NCI-H526 (cell line): ENCODE measurements around the gene ADGB.

ENCODE experiments used
- DNase-seq, 2 experiments: peaks; one replicate each; lab custom pipeline; 2025; lab: John Stamatoyannopoulos, UW

The ADGB gene

DNA sequence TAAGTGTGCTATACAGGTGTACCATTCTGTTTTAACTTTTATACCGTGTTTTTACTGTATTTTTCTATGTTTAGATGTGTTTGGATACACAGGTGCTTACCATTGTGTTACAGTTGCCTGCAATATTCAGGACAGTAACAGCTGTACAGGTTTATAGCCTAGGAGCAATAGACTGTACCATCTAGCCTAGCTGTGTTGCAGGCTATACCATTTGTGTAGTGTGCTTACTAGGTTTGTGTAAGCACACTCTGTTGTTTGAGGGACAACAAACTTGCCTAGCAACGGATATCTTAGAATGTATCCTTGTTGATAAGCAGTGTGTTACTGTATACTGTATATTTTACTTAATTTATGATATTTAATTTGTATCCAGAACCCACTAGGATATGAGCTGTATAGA lies 35.2 kb downstream of the ADGB start:
- DNase-seq: no peak

DNA sequence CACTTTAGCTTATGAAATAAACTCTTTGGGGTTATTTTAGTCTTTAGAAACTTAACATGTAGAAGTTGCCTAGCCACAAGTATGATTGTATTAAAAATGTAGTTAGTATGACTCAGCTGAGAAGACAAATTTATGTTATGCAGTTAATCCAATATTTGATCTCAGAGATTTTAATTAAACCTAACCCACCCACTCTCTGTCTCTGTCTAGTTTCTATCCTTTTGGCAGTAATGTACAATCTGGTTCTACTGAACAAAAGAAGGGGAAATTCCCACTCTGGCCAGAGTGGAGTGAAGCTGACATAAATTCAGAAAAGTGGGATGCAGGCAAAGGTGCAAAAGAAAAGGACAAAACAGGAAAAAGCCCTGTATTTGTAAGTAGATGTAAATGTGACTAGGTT lies 36.4 kb downstream of the ADGB start:
- no peak for DNase-seq

DNA sequence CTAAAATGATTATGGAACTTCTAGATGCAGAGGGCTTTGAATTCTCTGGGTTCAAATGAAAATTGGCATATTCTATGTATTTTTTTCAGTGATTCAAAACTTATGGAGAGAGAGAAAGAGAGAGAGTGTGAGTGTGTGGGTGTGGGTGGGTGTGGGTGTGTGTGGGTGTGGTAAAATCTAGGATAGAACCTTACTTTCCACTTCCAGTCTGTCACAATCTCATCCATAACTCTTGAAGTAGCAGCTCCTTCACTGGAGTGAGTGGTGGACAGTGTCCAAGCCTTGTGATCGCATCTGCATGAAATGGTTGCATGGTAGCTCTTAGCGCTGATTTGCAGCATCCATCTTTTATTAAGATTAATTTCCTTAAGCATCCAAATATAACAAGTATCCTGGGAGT lies 37.7 kb downstream of the ADGB start:
- DNase-seq: no peak

DNA sequence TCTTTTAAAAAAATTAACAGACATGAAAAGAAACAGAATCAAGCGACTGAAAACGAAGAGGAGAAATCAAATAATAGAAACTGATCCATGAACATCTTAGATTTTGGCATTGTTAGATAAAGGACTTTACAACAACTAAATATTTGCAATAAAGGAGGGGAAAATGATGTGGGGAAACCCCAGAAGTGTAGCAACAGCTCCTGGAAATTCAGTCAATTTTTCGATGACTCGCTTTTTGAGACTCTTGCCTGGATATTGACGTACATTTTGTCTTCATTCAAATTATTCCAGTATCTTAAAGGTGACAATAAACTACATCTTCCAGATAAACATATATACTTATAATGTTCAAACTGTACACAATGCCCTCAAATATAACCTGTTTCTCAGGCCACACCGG lies 44.1 kb downstream of the ADGB start:
- DNase-seq: no peak

DNA sequence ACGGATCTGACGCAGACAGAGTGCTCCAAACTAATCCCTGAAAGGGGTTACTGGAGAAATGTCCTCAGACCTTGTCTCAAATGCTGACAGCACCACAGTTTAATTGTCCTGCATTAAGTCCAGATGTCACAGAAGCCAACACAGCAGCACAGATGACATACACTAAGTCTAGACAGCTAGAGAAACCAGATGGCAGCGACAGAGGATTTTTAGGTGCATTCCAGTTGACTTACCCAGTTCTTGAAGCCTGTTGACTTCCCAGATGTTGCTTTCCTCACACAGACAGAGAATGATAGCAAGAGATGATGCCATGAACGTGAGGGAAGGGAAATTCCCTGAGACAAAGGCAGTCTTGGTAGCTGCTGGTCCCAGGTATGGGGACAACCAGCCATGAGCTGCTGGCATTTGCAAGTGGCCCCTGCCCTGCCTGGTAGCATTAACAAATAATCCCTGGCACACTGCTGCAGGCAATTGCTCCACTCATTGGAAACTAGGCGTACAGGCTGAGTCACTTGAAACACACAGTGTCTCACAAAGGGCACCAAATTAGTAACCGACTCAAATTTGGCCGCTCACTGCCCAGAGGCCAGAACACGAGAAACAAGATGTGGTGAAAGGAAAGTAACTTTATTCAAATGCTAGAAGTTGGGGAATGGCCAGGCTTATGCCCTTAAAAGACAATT lies 52.2 kb downstream of the ADGB start:
- DNase-seq: no peak

DNA sequence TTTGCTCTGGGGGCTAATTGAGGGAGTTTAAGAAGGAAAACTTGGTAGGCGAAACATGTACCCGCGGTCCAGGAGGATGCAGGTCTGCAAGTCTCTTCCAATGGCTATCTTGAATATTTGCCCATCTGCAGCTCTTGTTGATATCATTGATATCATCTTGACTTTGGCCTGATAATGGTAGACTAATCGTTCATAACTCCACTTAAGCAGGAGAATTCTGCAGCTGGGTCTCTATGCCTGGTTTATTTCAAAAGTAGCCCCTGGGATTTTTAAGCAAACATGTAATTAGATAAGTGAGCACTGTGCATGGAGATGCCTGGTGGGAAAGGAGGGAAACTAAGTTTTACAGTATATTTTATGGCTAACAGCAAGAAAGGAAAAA lies 52.7 kb downstream of the ADGB start:
- no peak for DNase-seq

DNA sequence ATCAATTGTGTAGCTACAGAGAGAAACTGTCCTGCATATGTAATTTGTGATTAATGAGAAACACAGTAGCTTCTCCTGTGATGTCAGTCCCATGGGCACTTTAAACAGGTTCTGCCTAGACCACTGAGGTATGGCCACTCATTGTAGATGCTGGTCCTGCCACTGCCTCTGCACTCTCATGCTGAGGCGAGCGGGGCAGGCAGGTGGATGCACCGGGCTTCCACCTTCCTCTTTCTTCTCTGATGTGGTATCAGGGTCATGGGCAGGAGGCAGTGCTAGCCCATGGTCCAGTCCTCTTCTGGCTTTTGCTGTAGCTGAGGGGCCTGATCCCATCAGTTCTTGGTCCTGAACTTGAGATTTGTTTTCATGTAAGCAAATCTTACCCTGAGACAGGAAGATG lies 58.7 kb downstream of the ADGB start:
- DNase-seq: no peak

DNA sequence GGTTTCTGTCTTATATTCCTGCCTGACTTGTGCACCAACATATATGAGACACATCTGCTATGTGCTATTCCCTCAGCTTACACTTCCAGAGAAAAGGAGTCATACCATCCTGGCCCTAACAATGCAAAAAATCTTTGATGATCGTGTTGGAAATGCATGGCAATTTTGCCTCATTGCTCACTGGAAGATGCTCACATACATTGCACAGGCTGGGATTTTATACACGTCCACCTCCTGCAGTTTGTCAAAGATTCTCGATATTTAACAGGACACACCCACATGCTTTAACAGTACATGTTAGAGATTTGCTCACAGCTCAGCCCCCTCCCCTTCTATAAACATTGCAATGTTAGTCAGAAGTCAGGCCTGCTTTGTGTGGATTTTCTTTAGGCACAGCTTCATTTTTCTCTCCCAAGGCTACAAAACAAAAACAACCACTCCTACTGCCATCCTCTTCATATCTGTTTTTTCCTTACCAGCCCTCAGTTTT lies 66.1 kb downstream of the ADGB start:
- DNase-seq: no peak

DNA sequence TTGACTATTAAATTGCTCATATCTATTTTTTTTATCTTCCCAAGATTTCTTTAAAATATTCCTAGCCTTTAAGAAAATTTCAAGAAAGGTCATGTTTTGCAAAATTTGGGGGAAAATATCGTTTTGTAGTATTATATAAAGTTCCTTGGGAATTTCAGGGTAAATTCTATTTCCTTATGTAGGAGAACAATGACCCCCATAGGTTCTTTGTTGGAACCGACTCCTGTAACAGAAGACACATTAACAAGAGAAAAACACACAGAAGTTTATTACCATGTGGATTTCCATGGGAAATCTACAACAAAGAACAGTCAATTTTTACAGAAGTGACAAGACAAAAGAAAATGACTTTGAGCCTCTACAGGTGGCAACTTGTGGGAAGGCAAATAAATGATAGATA lies 68.1 kb downstream of the ADGB start:
- no peak for DNase-seq

DNA sequence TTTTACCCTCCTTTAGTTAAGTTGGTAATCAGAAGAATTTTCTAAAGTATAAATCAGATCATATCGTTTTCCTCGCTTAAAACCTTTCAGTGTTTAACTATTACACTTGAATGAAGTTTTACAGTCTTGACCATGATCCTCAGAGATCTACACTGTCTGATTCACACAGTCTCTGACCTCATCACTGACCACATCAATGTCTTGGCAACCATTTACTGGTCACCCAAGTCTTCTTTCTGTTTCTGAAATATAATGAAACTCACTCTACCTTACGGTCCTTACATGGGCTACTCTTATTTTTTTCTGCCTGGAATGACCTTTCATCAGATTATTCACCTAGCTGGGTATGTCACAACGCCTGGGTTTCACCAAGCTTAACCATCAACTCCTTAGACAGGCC lies 71.4 kb downstream of the ADGB start:
- no peak for DNase-seq

DNA sequence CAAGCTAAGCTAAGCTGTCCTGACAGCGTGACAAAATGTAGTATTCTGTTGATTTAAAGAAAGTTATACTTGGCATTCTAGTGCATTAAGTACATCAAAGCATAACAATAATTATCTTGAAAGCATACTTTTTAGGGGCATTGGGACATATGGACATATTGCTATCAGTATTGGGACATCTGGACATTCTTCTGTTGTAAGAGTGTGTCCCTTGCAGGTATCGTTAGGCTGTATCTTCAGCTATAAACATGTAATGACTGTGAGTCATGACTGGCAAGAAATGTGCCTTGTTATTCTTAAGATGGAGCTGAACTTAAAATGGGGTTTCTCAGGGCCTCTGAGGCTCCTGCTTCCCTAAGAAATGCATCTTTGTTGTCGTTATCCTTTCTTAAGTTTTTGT lies 74.3 kb downstream of the ADGB start:
- DNase-seq: no peak

DNA sequence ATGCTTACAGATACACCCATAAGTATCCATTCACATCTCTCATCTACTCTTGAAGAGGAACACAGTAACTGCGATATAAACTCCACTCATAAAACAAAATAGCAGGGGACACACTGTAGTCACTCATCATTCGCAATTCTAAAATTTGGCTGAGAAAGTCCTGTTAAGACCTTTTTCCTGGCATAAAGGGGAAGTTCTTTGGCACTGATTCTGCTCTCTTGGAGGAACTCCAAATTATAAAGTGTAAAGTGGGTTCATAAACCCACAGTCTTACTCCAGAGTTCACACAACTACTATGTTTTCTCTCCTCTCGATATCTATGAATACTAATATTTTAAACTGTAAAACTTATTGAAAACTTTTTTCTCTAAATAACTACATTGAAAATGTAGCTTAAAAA lies 80.6 kb downstream of the ADGB start:
- DNase-seq: no peak

DNA sequence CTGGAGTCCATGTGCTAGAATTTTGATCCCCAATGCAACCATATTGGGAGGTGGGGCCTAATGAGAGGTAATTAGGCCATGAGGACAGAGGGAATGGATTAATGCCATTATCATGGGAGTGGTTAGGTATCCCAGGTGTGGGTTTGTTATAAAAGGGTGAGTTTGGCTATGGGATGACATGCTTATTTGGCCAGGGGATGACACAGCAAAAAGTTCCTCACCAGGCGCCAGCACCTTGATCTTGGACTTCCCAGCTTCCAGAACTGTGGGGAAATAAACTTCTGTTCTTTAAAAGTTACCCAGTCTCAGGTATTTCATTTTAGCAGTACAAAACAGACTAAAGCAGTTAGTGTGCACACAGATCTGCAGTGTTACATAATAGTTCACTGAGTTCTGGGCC lies 84.1 kb downstream of the ADGB start:
- no peak for DNase-seq

DNA sequence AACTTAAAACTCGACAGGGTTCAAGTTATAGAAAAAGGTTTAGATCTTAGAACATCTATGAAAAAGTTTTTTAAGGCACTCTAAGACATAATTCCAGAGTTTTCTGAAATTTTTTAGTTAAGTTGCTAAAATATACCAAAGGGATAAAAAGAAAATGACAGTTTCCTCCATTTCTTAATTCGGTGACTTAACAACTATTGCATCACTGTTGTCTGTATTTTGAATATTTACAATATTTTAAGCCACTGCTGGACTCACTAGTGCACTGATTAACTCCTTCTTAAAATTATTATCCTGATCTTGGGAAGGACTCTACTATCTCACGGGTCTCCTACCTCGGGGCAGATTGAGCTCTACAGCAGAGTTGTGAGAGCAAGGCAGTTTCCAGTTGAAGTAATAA lies 91.0 kb downstream of the ADGB start:
- no peak for DNase-seq

DNA sequence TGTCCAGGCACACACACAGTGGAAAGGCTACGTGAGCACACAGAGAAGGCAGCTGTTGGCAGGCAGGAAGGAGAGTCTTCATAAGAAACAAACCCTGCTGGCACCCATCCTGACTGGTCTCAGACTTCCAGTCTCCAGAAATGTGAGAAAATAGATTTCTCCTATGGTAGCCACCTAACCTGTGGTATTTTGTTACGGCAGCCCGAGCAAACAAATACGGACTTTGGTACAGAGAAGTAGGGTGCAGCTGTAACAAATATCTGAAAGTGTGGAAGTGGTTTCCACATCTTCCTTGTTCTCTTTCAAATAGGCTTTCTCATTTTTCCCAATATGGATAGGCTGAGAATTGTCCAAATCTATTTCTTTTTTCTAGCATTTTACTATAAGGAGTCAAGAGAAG lies 94.6 kb downstream of the ADGB start:
- DNase-seq: no peak

DNA sequence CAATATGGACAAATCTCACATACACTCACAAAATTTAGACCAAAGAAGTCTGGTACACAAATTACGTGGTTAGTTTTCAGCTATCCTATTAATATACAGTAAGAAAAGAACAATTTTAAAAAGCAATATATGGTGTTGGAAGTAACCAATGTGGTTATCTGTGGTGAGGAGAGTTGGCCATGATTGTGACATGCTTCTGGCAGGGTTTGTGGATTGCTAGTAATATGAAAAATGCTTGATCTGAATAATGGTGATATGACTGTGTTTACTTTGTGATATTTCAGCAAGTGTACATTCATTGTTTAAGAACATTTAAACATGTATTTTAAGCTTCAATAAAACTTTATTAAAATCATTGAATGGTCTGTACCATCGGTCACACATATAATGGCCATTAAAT lies 99.1 kb downstream of the ADGB start:
- no peak for DNase-seq

DNA sequence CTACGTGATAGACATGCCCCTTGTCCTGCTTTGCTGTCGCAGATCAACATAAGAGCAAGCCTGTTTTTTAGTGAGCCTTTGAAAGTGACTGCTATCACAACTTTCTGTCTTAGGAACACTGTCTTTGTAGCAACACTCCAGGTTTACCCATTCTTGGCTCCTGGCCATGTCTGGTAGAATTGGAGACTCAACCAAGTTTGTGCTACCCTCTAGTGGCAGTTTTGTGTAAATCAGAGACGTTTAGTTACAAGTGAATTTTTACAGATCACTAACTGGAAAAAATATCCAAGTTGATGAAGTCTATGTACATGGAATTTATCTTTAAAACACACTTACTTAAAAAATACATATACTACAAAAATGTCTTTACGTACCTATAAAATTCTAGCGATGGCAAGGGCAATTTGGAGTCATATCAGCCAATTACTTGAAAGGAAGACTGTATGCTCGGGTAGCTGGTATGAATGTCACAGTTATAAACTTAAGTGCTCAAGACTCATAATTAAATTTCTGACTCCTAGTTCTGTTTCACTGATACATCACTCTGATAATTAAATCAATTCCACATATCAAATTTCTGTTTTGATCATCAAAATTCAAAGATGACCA lies 101.4 kb downstream of the ADGB start:
- peak; percentile 72 to 81 for DNase-seq

DNA sequence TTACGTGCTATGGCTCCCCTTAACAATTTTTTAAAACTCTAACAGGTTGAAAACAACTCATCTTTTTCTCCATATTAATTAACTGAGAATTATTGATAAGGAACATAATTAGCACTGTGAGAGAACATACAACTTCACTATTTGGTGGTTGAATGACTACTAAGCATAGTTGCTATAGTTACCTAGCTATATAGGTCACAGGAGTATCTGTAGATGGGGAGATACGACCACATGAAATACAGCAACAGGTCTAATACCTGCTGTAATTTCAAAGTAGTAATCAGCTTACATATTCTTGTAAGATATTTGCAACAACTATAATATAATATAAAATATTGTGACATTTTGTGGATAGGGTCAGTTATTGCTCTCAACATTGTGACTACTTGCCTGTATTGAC lies 102.9 kb downstream of the ADGB start:
- DNase-seq: no peak

DNA sequence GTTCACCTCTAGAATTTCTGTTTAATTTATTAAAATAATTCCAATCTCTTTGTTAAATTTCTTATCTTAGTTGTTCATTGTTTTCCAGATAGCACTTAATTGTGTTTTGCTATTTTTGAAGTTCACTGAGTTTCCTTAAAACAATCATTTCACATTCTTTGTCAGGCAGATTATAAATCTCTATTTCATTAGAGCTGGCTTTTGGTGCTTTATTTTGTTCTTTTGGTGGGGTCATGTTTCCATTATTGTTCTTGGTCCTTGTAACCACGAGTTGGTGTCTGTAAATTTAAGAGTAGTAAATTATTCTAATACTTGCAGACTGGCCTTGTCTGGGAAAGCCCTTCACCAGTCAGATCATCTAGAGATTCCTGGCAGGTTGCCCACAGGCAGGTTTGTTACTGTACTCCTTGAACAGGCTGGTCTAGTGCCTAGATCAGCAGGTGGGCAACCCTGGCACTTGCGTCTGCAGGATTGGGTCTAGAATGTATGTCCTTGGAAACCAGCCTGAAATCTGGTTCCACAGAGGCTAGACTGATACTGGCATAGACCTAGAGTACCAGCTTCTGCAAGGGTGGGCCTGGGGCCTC lies 110.4 kb downstream of the ADGB start:
- DNase-seq: no peak

DNA sequence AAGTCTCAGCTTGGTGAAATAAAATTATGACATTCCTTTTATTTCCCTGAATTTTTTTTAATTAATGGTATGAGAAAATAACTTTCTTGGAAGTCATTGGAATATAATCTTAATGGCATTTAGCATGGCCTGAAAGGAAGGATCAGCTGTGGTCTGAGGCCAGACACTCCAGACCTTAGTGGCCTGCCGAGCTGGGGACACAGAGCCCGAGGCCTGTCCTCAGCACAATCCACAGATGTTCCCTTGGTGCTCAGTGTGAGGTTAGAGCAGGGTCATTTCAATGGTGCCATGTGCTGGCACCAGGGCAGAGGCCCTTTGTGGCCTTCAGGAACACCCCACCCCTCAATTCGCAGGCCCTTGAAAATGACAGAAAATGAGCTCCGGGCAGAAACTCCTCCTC lies 120.6 kb downstream of the ADGB start:
- DNase-seq: no peak

DNA sequence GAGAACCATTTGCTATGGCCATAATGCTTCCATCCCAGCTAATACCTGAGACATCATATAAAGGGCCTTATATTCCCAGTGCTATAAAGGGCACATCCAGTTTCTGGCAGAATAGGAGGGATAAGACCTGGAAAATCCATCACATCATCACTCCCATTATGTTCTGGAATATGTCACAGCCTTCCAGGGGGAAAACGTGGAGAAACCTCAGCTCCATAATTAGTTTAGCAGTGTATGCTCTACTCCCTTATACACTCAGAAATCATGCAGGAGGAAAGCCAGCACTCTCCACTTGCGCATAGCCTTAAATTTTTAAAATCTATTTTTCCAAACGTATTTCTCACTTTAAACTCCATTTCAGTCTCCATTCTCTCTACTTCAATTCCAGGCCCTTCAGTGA lies 140.9 kb downstream of the ADGB start:
- DNase-seq: no peak

DNA sequence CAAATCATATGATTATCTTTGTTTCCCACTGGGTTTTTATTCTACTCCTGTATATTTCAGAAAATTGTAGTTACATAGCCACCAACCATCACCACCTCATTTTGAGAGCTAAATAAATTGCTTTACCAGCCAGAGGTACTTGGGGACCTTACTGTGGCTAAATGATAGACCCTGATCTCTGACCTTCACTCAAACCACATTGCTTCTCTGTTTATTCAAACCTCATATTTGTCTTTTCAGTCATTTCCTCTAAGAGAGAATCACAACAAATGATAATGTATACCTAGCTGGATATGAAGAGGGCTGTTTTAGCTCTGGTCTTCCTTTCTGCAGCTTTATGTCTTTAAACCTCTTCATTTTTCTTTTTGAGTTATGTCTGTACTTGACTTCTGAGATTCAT lies 142.8 kb downstream of the ADGB start:
- DNase-seq: no peak

DNA sequence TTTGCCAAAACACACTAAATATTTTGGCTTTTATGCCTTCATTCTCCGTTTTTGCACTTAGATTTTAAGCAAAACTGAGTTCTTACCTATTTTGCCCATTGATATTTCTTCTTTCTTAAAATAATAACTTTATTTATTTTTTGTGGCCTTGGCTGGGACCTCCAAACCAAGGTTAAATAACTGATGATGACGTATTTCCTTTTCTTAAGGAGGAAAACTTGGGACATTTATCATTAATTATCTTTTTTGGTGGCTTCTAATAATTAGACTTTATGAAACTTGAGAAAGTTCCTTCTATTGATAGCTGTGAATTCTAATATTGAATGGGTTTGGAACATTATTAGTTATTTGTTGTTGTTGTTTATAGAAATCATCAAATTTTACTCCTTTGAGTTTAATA lies 154.5 kb downstream of the ADGB start:
- DNase-seq: no peak

DNA sequence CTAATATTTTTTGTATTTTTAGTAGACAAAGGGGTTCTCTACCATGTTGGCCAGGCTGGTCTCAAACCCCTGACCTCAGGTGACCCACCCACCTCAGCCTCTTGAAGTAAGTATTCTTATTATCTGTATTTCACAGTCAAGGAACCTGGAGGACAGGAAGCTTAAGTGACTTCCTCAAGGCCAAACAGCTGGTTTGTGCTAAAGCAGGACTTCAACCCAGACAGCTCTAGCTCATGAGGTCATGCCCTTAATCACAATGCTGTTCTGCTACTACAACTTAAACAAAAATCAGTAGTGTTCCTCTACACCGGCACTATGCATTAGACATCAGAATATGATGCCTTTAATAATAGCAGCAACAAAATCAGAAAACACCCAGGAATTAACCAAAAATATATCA lies 168.9 kb downstream of the ADGB start:
- no peak for DNase-seq
